GM06990 (cell line): ENCODE measurements around the gene PPTC7.

Experiments
- DNase-seq: peaks from one replicate; pipeline ENCODE4 v3.0.0-alpha.2; 2011; ENCODE audit not compliant: insufficient read length; ENCODE audit errors: extremely low read depth
- H3K27me3 ChIP-seq: replicated peaks from 2 replicates; pipeline ENCODE4 v1.6.0; 2011; ENCODE audit warnings: low read length; ENCODE audit not compliant: control insufficient read depth, insufficient read depth
- H3K36me3 ChIP-seq: 2 replicates; pipeline ENCODE4 v1.5.1; 2011; ENCODE audit warnings: low read length; ENCODE audit not compliant: control insufficient read depth, insufficient read depth
- H3K4me3 ChIP-seq: replicated peaks from 2 replicates; pipeline ENCODE4 v1.5.1; 2011; ENCODE audit warnings: low read depth, mild to moderate bottlenecking, control low read depth, low read length
- TF ChIP-seq, protein P1 (sequence below): IDR thresholded peaks from 2 replicates; pipeline ENCODE4 v1.5.1; 2011; ENCODE audit warnings: low read length, control low read depth, mild to moderate bottlenecking, inconsistent platforms; ENCODE audit not compliant: insufficient read depth, poor library complexity, severe bottlenecking

PPTC7 gene

GRCh38 chr12:110516995-110517394 is 66.1 kb downstream of the PPTC7 start:
- no peak overlapping the region for H3K4me3 ChIP-seq
- no peaks in the 10 kb centered on the region for H3K36me3 ChIP-seq
- no peak for DNase-seq
- no peaks in the 10 kb centered on the region for H3K27me3 ChIP-seq
- TF ChIP-seq, protein P1, sequence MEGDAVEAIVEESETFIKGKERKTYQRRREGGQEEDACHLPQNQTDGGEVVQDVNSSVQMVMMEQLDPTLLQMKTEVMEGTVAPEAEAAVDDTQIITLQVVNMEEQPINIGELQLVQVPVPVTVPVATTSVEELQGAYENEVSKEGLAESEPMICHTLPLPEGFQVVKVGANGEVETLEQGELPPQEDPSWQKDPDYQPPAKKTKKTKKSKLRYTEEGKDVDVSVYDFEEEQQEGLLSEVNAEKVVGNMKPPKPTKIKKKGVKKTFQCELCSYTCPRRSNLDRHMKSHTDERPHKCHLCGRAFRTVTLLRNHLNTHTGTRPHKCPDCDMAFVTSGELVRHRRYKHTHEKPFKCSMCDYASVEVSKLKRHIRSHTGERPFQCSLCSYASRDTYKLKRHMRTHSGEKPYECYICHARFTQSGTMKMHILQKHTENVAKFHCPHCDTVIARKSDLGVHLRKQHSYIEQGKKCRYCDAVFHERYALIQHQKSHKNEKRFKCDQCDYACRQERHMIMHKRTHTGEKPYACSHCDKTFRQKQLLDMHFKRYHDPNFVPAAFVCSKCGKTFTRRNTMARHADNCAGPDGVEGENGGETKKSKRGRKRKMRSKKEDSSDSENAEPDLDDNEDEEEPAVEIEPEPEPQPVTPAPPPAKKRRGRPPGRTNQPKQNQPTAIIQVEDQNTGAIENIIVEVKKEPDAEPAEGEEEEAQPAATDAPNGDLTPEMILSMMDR = no peak

GRCh38 chr12:110514363-110514762 is 68.8 kb downstream of the PPTC7 start:
- no peaks in the 10 kb centered on the region for H3K27me3 ChIP-seq
- no peak overlapping the region for H3K4me3 ChIP-seq
- no peaks in the 10 kb centered on the region for H3K36me3 ChIP-seq
- TF ChIP-seq, protein P1 = no peak
- DNase-seq = no peak

- Histone ChIP-seq H3K27me3 (no peaks in the 10 kb centered on the region), H3K36me3 (no peaks in the 10 kb centered on the region), H3K4me3 (no peak overlapping the region)
- TF ChIP-seq, protein P1 = no peak
- no peak for DNase-seq
Observed at GRCh38 chr12:110513842-110514241, 69.3 kb downstream of the PPTC7 start.

DNA sequence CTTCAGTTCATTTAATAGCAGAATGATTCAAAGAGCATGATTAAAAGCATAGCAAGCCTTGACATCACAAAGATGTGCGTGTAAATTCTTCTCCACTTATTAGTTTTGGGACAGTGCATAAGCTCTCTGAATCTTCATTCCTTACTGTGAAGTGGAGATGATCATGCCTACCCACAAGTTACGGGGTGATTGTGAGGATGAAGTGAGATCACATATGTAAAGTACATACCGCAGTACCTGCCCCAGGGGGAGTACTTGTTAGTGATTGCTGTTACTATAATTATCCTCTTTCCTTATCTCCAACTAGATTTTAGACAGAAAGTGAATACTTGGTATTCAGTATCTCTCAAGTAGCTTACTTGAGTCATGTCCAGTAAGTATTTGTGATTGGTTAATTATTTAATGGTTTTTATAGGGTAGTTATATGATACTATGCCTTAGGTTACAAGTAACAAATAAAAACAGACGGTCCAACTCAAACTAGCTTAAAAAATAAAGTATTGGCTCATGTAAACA is 75.0 kb downstream of the PPTC7 start:
- Histone ChIP-seq H3K27me3 (no peaks in the 10 kb centered on the region), H3K36me3 (no peaks in the 10 kb centered on the region), H3K4me3 (no peak overlapping the region)
- DNase-seq = no peak
- TF ChIP-seq, protein P1 = no peak

DNA sequence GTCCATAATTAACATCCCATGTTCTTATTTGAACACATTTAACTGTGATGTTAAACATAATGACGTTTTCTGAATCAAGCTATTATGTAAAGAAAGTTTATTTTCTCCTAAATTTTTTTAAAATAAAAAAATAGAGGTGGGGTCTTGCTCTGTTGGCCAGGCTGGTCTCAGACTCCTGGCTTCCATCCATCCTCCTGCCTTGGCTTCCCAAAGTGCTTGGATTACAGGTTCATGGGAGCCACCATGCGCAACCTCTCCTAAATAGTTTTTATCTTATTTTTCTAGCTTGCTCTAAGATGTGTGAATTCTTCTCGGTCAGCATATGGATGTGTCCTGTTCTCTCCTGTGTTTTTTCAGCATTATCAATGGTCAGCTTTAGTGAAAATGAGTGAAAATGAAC is 77.8 kb downstream of the PPTC7 start:
- DNase-seq = no peak
- Histone ChIP-seq H3K4me3 (no peak overlapping the region), H3K36me3 (no peaks in the 10 kb centered on the region), H3K27me3 (no peaks in the 10 kb centered on the region)
- TF ChIP-seq, protein P1 = no peak

DNA sequence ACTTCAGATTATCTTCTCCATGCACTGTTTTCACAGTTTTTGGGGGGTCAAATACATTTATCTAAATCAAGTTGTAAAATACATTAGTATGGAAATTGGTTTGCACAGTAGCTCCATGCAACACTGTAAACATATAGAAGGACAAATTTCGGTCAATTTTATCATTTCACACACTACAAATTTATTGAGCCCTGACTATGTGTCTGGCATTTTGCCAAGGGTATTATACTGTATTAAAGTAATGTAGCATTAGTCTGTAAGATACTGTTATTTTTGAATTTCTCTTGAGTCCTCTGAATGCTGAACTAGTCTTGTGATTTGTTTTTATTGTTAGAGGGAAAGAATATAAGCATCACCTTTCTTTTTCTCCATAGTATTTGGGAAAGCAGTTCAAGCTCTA is 79.7 kb downstream of the PPTC7 start:
- no peaks in the 10 kb centered on the region for H3K27me3 ChIP-seq
- H3K4me3 ChIP-seq = no peak overlapping the region
- DNase-seq = no peak
- H3K36me3 ChIP-seq = no peaks in the 10 kb centered on the region
- TF ChIP-seq, protein P1 = no peak
